NOMO-1 treated with DMSO at 0.1 percent for 48 hours (cell line): Measurements from ENCODE around the gene SF1.

Experiments
- DNase-seq: peaks from one replicate; lab custom pipeline; 2025; ENCODE audit not compliant: unreplicated experiment; lab: John Stamatoyannopoulos, UW

Gene SF1

GRCh38 chr11:64762674-64763525 lies 15.4 kb downstream of the SF1 start:
- DNase-seq, result no peak

- no peak for DNase-seq
These were observed 16.1 kb downstream of the SF1 start for GRCh38 chr11:64762277-64762673.

- no peak for DNase-seq
These were observed 17.5 kb downstream of the SF1 start for GRCh38 chr11:64760759-64761420.

GRCh38 chr11:64759722-64760719 lies 18.3 kb downstream of the SF1 start, which contains the start of gene PYGM:
Gene PYGM (minus strand): TSS chr11:64759974. CDS start chr11:64759898, 76 bp downstream.
- DNase-seq, result no peak

- no peak for DNase-seq
These were observed 19.1 kb downstream of the SF1 start for GRCh38 chr11:64759131-64759721.

GRCh38 chr11:64758330-64759079 lies 19.8 kb downstream of the SF1 start:
- DNase-seq, result no peak

- no peak for DNase-seq
These were observed 20.6 kb downstream of the SF1 start for GRCh38 chr11:64757549-64758329.

GRCh38 chr11:64755681-64756361 lies 22.5 kb downstream of the SF1 start:
- no peak for DNase-seq

GRCh38 chr11:64754919-64755662 lies 23.3 kb downstream of the SF1 start:
- DNase-seq, result no peak

GRCh38 chr11:64754124-64754918 lies 24.0 kb downstream of the SF1 start:
- no peak for DNase-seq

GRCh38 chr11:64753380-64754123 lies 24.8 kb downstream of the SF1 start:
- DNase-seq, result no peak

GRCh38 chr11:64753019-64753379 lies 25.3 kb downstream of the SF1 start:
- DNase-seq, result no peak

GRCh38 chr11:64752175-64752970 lies 26.0 kb downstream of the SF1 start:
- DNase-seq, result no peak

GRCh38 chr11:64751580-64751979 lies 26.8 kb downstream of the SF1 start:
- DNase-seq, result no peak

GRCh38 chr11:64751136-64751535 lies 27.2 kb downstream of the SF1 start:
- no peak for DNase-seq
